Dermis microvascular lymphatic vessel endothelial cell (primary cell): ENCODE measurements around the gene ARG1. TPM values are rescaled to one million over a fixed set of nuclear protein-coding genes. Genes with fewer than 3 reads are reported as not detected.
"Not testable (repeated sequence)": the region's sequence is repeated elsewhere in the genome, so short reads cannot be mapped to it uniquely, and the experiment has no call there.

Source experiments
- DNase-seq, 2 donors: peaks; one replicate each; pipeline versions ENCODE4 v3.0.0 to v3.0.0-alpha.2; 2010; ENCODE audit warnings: low read depth in 2 of 2
- total RNA-seq: library from RNA; depleted of rRNA; stranded (reverse); fragments of >200 nt; gene quantifications from 2 replicates; pipeline ENCODE4 v1.2.1, GENCODE V29; 2014

ARG1 gene
- under 0.01 TPM in 1 of 2 replicates, not detected in the other for total RNA-seq

- no peak for DNase-seq
These were observed at the start of gene ARG1 for GRCh38 chr6:131572686-131573415. Gene ARG1 (plus strand): TSS chr6:131573226. CDS start chr6:131573283, 57 bp downstream.

- no peak for DNase-seq
These were observed 48.9 kb upstream of the ARG1 start for GRCh38 chr6:131523988-131524673.

- no peak for DNase-seq
These were observed 48.2 kb upstream of the ARG1 start for GRCh38 chr6:131524695-131525336.

- not testable (repeated sequence) for DNase-seq
These were observed 42.1 kb upstream of the ARG1 start for GRCh38 chr6:131530936-131531335.

- not testable (repeated sequence) for DNase-seq
These were observed 41.3 kb upstream of the ARG1 start for GRCh38 chr6:131531681-131532080.

- no peak for DNase-seq
These were observed 40.4 kb upstream of the ARG1 start for GRCh38 chr6:131532580-131533039.

GRCh38 chr6:131538615-131539014, 34.4 kb upstream of the ARG1 start:
- not testable (repeated sequence) for DNase-seq

GRCh38 chr6:131545317-131545716, 27.7 kb upstream of the ARG1 start:
- DNase-seq = no peak

- DNase-seq = no peak
These were observed 25.5 kb upstream of the ARG1 start for GRCh38 chr6:131547488-131547887.

- DNase-seq = no peak
These were observed 24.6 kb upstream of the ARG1 start for GRCh38 chr6:131548441-131548840.

- no peak for DNase-seq
These were observed 23.2 kb upstream of the ARG1 start for GRCh38 chr6:131549811-131550210.

GRCh38 chr6:131551902-131552301, 21.1 kb upstream of the ARG1 start:
- no peak for DNase-seq

- DNase-seq = no peak
These were observed 20.5 kb upstream of the ARG1 start for GRCh38 chr6:131552572-131552971.

- no peak for DNase-seq
These were observed 17.0 kb upstream of the ARG1 start for GRCh38 chr6:131555992-131556391.

GRCh38 chr6:131558922-131559321, 14.1 kb upstream of the ARG1 start:
- DNase-seq = no peak

GRCh38 chr6:131561925-131562707, 10.9 kb upstream of the ARG1 start:
- no peak for DNase-seq

GRCh38 chr6:131565056-131565455, 8.0 kb upstream of the ARG1 start:
- DNase-seq = no peak

- no peak for DNase-seq
These were observed 4.3 kb upstream of the ARG1 start for GRCh38 chr6:131568726-131569125.

- no peak for DNase-seq
These were observed 1.1 kb downstream of the ARG1 start for GRCh38 chr6:131574133-131574532.

GRCh38 chr6:131574686-131575085, 1.7 kb downstream of the ARG1 start:
- DNase-seq = no peak

GRCh38 chr6:131575834-131576478, 2.9 kb downstream of the ARG1 start:
- no peak for DNase-seq
